ENCODE results near the gene ZKSCAN5. TPM values are rescaled to one million over a fixed set of nuclear protein-coding genes. Genes with fewer than 3 reads are reported as not detected.

ZKSCAN5 gene
- total RNA-seq, 2 donors from 2014 or later = 5.1 to 10.2 TPM

- no peaks in the 10 kb centered on the region for H3K27me3 ChIP-seq (replicated peaks; ENCODE audit: insufficient read depth)
- TF ChIP-seq, protein P1, sequence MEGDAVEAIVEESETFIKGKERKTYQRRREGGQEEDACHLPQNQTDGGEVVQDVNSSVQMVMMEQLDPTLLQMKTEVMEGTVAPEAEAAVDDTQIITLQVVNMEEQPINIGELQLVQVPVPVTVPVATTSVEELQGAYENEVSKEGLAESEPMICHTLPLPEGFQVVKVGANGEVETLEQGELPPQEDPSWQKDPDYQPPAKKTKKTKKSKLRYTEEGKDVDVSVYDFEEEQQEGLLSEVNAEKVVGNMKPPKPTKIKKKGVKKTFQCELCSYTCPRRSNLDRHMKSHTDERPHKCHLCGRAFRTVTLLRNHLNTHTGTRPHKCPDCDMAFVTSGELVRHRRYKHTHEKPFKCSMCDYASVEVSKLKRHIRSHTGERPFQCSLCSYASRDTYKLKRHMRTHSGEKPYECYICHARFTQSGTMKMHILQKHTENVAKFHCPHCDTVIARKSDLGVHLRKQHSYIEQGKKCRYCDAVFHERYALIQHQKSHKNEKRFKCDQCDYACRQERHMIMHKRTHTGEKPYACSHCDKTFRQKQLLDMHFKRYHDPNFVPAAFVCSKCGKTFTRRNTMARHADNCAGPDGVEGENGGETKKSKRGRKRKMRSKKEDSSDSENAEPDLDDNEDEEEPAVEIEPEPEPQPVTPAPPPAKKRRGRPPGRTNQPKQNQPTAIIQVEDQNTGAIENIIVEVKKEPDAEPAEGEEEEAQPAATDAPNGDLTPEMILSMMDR (IDR thresholded peaks at IDR 0.05) = no peak
- H3K9me3 ChIP-seq = no peaks in the 10 kb centered on the region
- ATAC-seq (ENCODE audit: insufficient number of reproducible peaks, low FRiP score, low read depth) = no peak
- no peaks in the 10 kb centered on the region for H3K36me3 ChIP-seq
- DNase-seq (ENCODE audit: low spot score) = peak; percentile 95
- peak overlapping the region; percentile 77 for H3K4me3 ChIP-seq
- H3K4me1 ChIP-seq (ENCODE audit: control insufficient read depth in 1 of 2, low read depth in 2 of 2) = peaks cover 26 to 30% of the 10 kb centered on the region in 2 donors
- H3K27ac ChIP-seq = peak overlapping the region; percentile 83 to 95
Observed at GRCh38 chr7:99504281-99504602, 220 bp upstream of the ZKSCAN5 start.

GRCh38 chr7:99505324-99505662 lies 831 bp downstream of the ZKSCAN5 start:
- peak overlapping the region; percentile 83 to 95 for H3K27ac ChIP-seq
- H3K4me1 ChIP-seq (ENCODE audit: control insufficient read depth in 1 of 2, low read depth in 2 of 2) = peaks cover 26 to 30% of the 10 kb centered on the region in 2 donors
- no peaks in the 10 kb centered on the region for H3K27me3 ChIP-seq (replicated peaks; ENCODE audit: insufficient read depth)
- H3K9me3 ChIP-seq = no peaks in the 10 kb centered on the region
- TF ChIP-seq, protein P1 (IDR thresholded peaks at IDR 0.05) = no peak
- ATAC-seq (ENCODE audit: insufficient number of reproducible peaks, low FRiP score, low read depth) (no peak), DNase-seq (ENCODE audit: low spot score) (no peak)
- peak overlapping the region; percentile 77 for H3K4me3 ChIP-seq
- no peaks in the 10 kb centered on the region for H3K36me3 ChIP-seq

- ATAC-seq (ENCODE audit: insufficient number of reproducible peaks, low FRiP score, low read depth) = no peak
- TF ChIP-seq, protein P1 (IDR thresholded peaks at IDR 0.05) = no peak
- DNase-seq (ENCODE audit: low spot score) = no peak
- Histone ChIP-seq H3K36me3 (peaks cover 27% of the 10 kb centered on the region), H3K27ac (no peak overlapping the region), H3K4me3 (no peak overlapping the region), H3K27me3 (replicated peaks; ENCODE audit: insufficient read depth) (no peaks in the 10 kb centered on the region), H3K4me1 (ENCODE audit: control insufficient read depth in 1 of 2, low read depth in 2 of 2) (no peaks in the 10 kb centered on the region), H3K9me3 (no peaks in the 10 kb centered on the region)
Observed at GRCh38 chr7:99514050-99514449, 9.6 kb downstream of the ZKSCAN5 start.

DNA sequence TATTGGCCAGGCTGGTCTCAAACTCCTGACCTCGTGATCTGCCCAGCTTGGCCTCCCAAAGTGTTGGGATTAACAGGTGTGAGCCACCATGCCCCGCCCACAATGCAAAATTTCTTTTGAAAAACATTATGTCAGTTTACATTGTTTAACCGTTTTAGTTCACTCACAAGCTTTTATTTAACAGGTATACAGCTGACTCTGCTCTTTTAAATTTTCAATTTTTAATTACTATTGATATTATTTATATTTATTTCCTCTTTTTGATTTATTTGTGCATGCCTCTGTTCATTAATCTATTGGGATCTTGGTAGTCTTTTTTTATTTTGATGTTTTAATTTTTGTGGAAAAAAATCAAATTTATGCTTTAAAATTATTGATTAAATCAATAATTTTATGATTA lies 16.9 kb downstream of the ZKSCAN5 start:
- ATAC-seq (ENCODE audit: insufficient number of reproducible peaks, low FRiP score, low read depth) (no peak), DNase-seq (ENCODE audit: low spot score) (no peak)
- no peaks in the 10 kb centered on the region for H3K4me1 ChIP-seq (ENCODE audit: control insufficient read depth in 1 of 2, low read depth in 2 of 2)
- no peaks in the 10 kb centered on the region for H3K9me3 ChIP-seq
- H3K27me3 ChIP-seq (replicated peaks; ENCODE audit: insufficient read depth) = no peaks in the 10 kb centered on the region
- H3K27ac ChIP-seq = no peak overlapping the region
- TF ChIP-seq, protein P1 (IDR thresholded peaks at IDR 0.05) = no peak
- peaks cover 38% of the 10 kb centered on the region for H3K36me3 ChIP-seq
- no peak overlapping the region for H3K4me3 ChIP-seq

GRCh38 chr7:99525713-99526440 lies 21.4 kb downstream of the ZKSCAN5 start:
- Histone ChIP-seq H3K36me3 (peaks cover 55% of the 10 kb centered on the region), H3K9me3 (peaks cover 22% of the 10 kb centered on the region), H3K4me1 (ENCODE audit: control insufficient read depth in 1 of 2, low read depth in 2 of 2) (no peaks in the 10 kb centered on the region), H3K27me3 (replicated peaks; ENCODE audit: insufficient read depth) (no peaks in the 10 kb centered on the region), H3K27ac (no peak overlapping the region), H3K4me3 (no peak overlapping the region)
- TF ChIP-seq, protein P1 (IDR thresholded peaks at IDR 0.05) = no peak
- ATAC-seq (ENCODE audit: insufficient number of reproducible peaks, low FRiP score, low read depth) (no peak), DNase-seq (ENCODE audit: low spot score) (no peak)

Data from thoracic aorta (tissue), 2 donors.